GM19455 (cell line): ENCODE results near the gene LILRA6.
"Not testable (repeated sequence)": the region's sequence is repeated elsewhere in the genome, so short reads cannot be mapped to it uniquely, and the experiment has no call there.

Experiments used
- ATAC-seq: cut with Tn5 transposase; IDR thresholded peaks from one replicate; pipeline ENCODE4 v1.9.1; 2021; ENCODE audit not compliant: unreplicated experiment

Gene LILRA6

GRCh38 chr19:54242646-54243045 lies at the start of gene LILRA6:
TSS of gene LILRA6 (minus strand) at chr19:54242790.
- ATAC-seq: not testable (repeated sequence)

- not testable (repeated sequence) for ATAC-seq
Measured at GRCh38 chr19:54289160-54289559, 46.6 kb upstream of the LILRA6 start.

- no peak for ATAC-seq
Measured at GRCh38 chr19:54287456-54287855, 44.9 kb upstream of the LILRA6 start.

- not testable (repeated sequence) for ATAC-seq
Measured at GRCh38 chr19:54286283-54286682, 43.7 kb upstream of the LILRA6 start.

- not testable (repeated sequence) for ATAC-seq
Measured at GRCh38 chr19:54285427-54286056, 43.0 kb upstream of the LILRA6 start.

- ATAC-seq: no peak
Measured at GRCh38 chr19:54282686-54283470, 40.3 kb upstream of the LILRA6 start.

GRCh38 chr19:54281729-54282075 lies 39.1 kb upstream of the LILRA6 start:
- not testable (repeated sequence) for ATAC-seq

GRCh38 chr19:54281007-54281728 lies 38.6 kb upstream of the LILRA6 start, which contains the start of gene LILRB2:
TSS of gene LILRB2 (minus strand) at chr19:54281110. CDS start at chr19:54280496, 614 bp downstream.
- ATAC-seq: no peak

GRCh38 chr19:54280441-54280840 lies 37.9 kb upstream of the LILRA6 start:
- ATAC-seq: not testable (repeated sequence)

GRCh38 chr19:54280025-54280424 lies 37.4 kb upstream of the LILRA6 start:
- ATAC-seq: not testable (repeated sequence)

GRCh38 chr19:54279406-54279962 lies 36.9 kb upstream of the LILRA6 start:
- no peak for ATAC-seq

- ATAC-seq: not testable (repeated sequence)
Measured at GRCh38 chr19:54278571-54279195, 36.1 kb upstream of the LILRA6 start.

- ATAC-seq: not testable (repeated sequence)
Measured at GRCh38 chr19:54278056-54278455, 35.5 kb upstream of the LILRA6 start.

GRCh38 chr19:54277111-54277615 lies 34.6 kb upstream of the LILRA6 start:
- not testable (repeated sequence) for ATAC-seq

- no peak for ATAC-seq
Measured at GRCh38 chr19:54275951-54276350, 33.4 kb upstream of the LILRA6 start.

- not testable (repeated sequence) for ATAC-seq
Measured at GRCh38 chr19:54274516-54274915, 31.9 kb upstream of the LILRA6 start.

GRCh38 chr19:54273821-54274220 lies 31.2 kb upstream of the LILRA6 start:
- no peak for ATAC-seq

- ATAC-seq: not testable (repeated sequence)
Measured at GRCh38 chr19:54272181-54272580, 29.6 kb upstream of the LILRA6 start.

GRCh38 chr19:54271587-54271986 lies 29.0 kb upstream of the LILRA6 start:
- ATAC-seq: not testable (repeated sequence)

- ATAC-seq: no peak
Measured at GRCh38 chr19:54271106-54271505, 28.5 kb upstream of the LILRA6 start.

- no peak for ATAC-seq
Measured at GRCh38 chr19:54268936-54269335, 26.3 kb upstream of the LILRA6 start.
